HUES64 (cell line): ENCODE measurements around the gene TOLLIP.

ENCODE experiments used
- H3K27ac ChIP-seq: 2 replicates; pipeline ENCODE4 v1.7.0; 2013; ENCODE audit warnings: low read depth, low read length, inconsistent platforms
- H3K27me3 ChIP-seq: 2 replicates; pipeline ENCODE4 v1.6.1; 2013; ENCODE audit warnings: mild to moderate bottlenecking, low read length; ENCODE audit not compliant: insufficient read depth
- H3K36me3 ChIP-seq: 2 replicates; pipeline ENCODE4 v1.6.1; 2013; ENCODE audit warnings: mild to moderate bottlenecking, low read length; ENCODE audit not compliant: insufficient read depth
- H3K4me1 ChIP-seq: 2 replicates; pipeline ENCODE4 v1.6.1; 2013; ENCODE audit warnings: mild to moderate bottlenecking, low read length, moderate library complexity; ENCODE audit not compliant: insufficient read depth
- H3K4me3 ChIP-seq: 2 replicates; pipeline ENCODE4 v1.5.1; 2013; ENCODE audit warnings: mild to moderate bottlenecking, low read length, moderate library complexity
- H3K9ac ChIP-seq: 2 replicates; pipeline ENCODE4 v1.6.1; 2013; ENCODE audit warnings: mild to moderate bottlenecking, low read depth, low read length
- H3K9me3 ChIP-seq: 2 replicates; pipeline ENCODE4 v1.6.1; 2013; ENCODE audit warnings: low read depth, low read length; ENCODE audit not compliant: insufficient read depth
- WGBS: fragments of 150-250, 120-280 bp; methylation state at CpG from one replicate; pipeline ENCODE4 v1.1.7; 2013; ENCODE audit warnings: missing lambda C conversion rate; 5-methylcytosine and 5-hydroxymethylcytosine counted together

Gene TOLLIP

DNA sequence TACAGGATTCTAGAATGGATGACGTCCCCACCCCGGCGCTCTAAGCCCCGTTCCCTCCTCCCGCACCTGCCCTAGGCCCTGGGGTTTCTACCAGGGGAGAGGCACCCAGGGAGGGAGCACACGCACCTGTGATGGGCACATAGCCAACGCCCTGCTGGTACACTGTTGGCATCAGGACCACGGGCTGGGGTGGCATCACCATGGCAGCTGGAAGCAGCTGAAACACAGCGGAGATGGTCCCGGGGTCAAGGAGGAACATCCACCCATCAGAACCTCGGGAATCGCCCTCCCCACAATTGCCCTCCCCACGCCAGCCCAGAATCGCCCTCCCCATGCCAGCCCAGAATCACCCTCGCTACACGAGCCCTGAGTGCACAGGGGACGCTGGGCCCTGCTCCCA, 23.6 kb downstream of the TOLLIP start:
- H3K4me3 ChIP-seq: no peak overlapping the region
- 95% methylated on average over 17 of the region's 17 CpGs for WGBS
- H3K27ac ChIP-seq: no peak overlapping the region
- no peaks in the 10 kb centered on the region for H3K4me1 ChIP-seq
- H3K9me3 ChIP-seq: no peaks in the 10 kb centered on the region
- H3K27me3 ChIP-seq: no peaks in the 10 kb centered on the region
- no peak overlapping the region for H3K9ac ChIP-seq
- H3K36me3 ChIP-seq: peaks cover 45% of the 10 kb centered on the region

DNA sequence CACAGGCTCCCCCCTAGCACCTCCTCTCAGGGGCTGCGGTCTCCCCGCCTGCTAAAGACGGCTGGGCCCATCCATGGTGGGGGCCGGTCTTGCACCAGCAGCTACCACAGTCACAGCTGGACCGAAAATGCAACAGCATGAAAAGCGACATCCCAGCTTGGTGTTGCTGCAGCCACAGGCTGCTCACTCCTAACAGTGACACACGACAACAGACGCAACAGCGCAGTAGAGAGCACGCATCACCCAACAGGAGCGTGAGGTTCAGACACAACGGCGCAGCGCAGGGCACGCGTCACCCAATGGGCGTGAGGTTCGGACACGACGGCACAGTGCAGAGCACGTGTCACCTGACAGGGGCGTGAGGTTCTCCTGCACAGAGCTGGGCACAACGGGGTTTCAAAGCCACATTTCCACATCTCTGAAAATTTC, 24.1 kb downstream of the TOLLIP start:
- 95% methylated on average over 23 of the region's 23 CpGs for WGBS
- no peak overlapping the region for H3K9ac ChIP-seq
- H3K4me3 ChIP-seq: no peak overlapping the region
- no peaks in the 10 kb centered on the region for H3K4me1 ChIP-seq
- H3K9me3 ChIP-seq: no peaks in the 10 kb centered on the region
- peaks cover 40% of the 10 kb centered on the region for H3K36me3 ChIP-seq
- no peaks in the 10 kb centered on the region for H3K27me3 ChIP-seq
- no peak overlapping the region for H3K27ac ChIP-seq

DNA sequence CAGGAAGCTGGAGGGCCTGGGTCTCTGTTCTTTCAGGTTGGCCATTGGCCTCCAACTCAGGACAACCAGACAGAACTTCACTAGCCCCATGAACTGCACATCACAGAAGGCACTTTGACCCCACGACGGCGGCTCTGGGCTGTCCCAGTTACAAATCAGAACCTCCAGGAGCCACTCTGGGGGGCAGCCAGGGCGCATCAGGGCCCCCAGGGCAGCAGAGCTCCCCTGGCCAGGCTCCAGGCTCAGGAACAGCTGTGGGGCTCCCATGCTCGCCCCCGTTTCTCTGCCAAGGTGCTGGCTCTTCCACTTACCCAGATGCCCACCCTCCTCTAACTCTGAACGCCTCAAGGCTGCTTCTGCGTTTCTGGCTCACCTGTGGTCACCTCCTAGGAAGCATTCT, 25.5 kb downstream of the TOLLIP start:
- Histone ChIP-seq H3K36me3 (peaks cover 32% of the 10 kb centered on the region), H3K9ac (no peak overlapping the region), H3K4me3 (no peak overlapping the region), H3K27ac (no peak overlapping the region), H3K9me3 (no peaks in the 10 kb centered on the region), H3K27me3 (no peaks in the 10 kb centered on the region), H3K4me1 (no peaks in the 10 kb centered on the region)
- 95% methylated on average over 8 of the region's 8 CpGs for WGBS

DNA sequence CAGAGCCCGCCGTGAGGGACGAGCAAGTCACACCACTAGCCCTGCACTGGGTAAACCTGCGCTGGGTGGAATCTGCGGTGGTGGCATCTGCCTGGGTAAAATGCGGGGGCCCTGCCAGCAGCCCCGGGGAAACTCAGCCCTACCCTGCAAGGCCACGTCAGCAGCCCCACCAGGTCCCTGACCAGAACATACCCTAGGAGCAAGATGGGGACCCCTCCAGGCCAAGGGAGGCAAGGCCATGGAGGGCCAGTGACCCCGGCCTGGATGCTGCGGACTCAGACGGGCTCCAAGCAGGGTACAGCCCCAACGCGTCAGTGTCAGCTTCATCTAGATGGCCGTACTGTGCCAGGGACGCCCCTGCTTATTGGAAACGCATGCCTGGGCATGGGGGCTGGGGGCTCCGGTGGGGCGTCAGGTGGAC, 26.3 kb downstream of the TOLLIP start:
- H3K36me3 ChIP-seq: peaks cover 24% of the 10 kb centered on the region
- H3K27me3 ChIP-seq: no peaks in the 10 kb centered on the region
- no peak overlapping the region for H3K27ac ChIP-seq
- H3K9me3 ChIP-seq: no peaks in the 10 kb centered on the region
- WGBS: 95% methylated on average over 18 of the region's 18 CpGs
- H3K9ac ChIP-seq: no peak overlapping the region
- no peaks in the 10 kb centered on the region for H3K4me1 ChIP-seq
- H3K4me3 ChIP-seq: no peak overlapping the region

DNA sequence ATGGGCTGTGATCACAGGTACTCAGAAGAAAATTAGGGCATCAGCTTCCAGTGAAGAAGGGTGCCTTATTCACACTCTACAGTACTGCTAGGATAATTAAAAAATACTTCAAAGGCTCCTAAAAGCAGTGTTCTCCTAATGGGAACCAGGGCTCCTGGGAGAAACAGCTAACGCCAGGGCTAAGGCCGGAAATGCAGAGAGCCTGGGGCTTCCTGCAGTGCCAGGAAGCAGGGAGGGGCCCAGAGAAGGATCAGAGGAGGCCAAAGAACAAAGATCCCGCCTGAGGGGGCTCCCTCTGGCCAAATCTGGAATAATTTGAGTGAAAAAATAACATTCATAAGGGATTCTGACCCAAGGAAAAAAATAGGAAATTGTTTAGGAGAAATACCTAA, 27.5 kb downstream of the TOLLIP start:
- H3K4me3 ChIP-seq: no peak overlapping the region
- H3K4me1 ChIP-seq: no peaks in the 10 kb centered on the region
- WGBS: 42% methylated on average over 3 of the region's 3 CpGs
- peaks cover 24% of the 10 kb centered on the region for H3K36me3 ChIP-seq
- no peaks in the 10 kb centered on the region for H3K27me3 ChIP-seq
- no peak overlapping the region for H3K27ac ChIP-seq
- H3K9ac ChIP-seq: no peak overlapping the region
- no peaks in the 10 kb centered on the region for H3K9me3 ChIP-seq

DNA sequence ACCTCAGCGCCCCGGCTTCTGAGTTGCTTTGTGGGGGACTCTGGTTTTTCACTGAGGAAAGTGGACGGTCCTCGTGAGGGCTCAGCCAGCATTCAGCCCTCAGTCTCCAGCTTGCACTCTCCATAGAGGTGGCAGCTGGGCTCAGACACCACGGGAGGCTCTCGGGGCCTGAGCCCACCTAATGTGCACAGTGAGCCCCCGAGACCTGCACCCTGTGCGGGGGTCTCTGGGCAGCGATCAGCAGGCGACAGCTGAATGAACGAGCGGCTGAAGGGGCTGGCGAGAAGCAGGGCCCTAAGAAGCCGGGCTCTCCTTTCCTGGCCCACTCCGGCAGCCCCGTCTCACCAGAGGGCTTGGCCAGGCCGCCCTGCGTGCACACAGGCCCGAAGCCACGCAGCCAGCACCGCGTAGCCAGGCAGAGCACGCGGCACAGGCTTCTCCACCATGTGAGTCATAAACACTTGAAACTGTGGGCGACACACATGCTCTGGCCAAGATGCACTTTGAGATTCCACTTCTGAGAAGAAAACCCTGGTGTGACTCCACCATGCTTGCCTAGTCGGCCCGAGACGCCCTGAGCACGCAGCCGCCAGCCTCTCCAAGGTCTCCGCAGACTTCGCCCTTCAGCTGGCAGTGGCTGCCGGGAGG, 28.0 kb downstream of the TOLLIP start:
- WGBS: 89% methylated on average over 33 of the region's 33 CpGs
- H3K36me3 ChIP-seq: peaks cover 24% of the 10 kb centered on the region
- H3K4me3 ChIP-seq: no peak overlapping the region
- H3K27ac ChIP-seq: no peak overlapping the region
- no peaks in the 10 kb centered on the region for H3K4me1 ChIP-seq
- no peaks in the 10 kb centered on the region for H3K27me3 ChIP-seq
- no peaks in the 10 kb centered on the region for H3K9me3 ChIP-seq
- no peak overlapping the region for H3K9ac ChIP-seq

DNA sequence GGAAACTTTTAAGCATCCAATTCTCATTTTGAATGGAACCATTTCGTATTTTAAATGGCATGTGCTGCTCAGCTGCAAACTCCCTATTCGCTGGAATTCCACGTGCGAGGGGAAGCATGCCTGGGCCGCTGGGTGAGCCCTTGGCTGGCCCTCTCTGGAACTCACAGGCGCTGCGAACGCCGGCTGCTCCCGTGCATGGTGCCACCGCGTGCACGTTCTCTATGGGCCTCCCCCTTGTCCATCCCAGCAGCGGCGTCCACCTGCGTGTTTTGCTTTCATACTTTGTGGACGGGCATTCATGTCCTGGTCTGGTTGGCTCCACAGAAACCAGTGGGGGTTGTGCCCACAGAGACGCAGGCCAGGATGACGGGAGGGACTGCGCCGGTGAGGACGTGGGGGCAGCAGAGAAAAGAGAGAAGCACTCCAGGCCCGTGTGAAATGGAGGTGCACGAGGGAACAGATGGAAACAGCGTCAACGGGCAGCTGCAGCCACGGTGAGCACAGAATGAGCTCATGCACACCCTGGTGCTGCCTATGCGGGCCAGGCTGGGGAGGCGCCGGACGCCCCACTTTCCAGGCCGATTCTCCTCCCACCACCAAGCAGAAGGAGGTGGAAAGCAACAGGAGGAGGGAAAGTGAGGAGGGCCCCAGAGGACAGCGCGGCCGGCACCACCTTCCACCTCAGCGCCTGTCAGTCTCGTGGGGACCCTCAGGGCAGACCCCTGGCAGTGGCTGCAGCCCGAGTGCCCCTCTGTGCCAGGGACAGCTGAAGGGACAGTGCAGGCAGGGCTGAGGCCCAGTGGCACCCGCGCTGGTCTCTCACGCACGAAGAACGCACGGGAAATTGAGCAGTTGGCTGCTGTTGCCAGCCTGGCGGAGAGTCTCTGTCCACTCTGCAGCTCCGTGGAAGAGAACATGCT, 29.1 kb downstream of the TOLLIP start:
- Histone ChIP-seq H3K36me3 (peaks cover 30% of the 10 kb centered on the region), H3K4me1 (no peaks in the 10 kb centered on the region), H3K27me3 (no peaks in the 10 kb centered on the region), H3K4me3 (no peak overlapping the region), H3K9ac (no peak overlapping the region), H3K27ac (no peak overlapping the region), H3K9me3 (no peaks in the 10 kb centered on the region)
- WGBS: 97% methylated on average over 46 of the region's 46 CpGs

DNA sequence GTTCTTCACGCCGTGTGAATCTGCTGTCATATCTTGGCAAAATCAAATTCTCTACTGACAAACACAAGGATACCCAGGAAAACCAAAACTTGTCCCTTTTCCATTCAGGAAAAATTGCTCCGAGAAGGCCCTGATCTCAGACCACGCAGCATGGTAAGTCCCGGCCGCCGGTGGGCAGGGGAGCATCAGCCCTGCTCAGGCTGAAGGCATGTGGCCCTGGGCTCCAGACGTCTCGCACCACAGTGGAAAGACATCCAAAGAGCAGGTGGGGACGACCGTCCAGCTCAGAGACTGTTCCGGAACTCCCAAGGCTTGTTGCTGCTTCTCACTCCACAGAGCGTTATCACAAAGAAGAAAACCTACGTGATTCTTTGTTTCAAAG, 29.8 kb downstream of the TOLLIP start:
- Histone ChIP-seq H3K4me1 (no peaks in the 10 kb centered on the region), H3K4me3 (no peak overlapping the region), H3K9me3 (no peaks in the 10 kb centered on the region), H3K36me3 (peaks cover 28% of the 10 kb centered on the region), H3K9ac (no peak overlapping the region), H3K27me3 (no peaks in the 10 kb centered on the region), H3K27ac (no peak overlapping the region)
- 96% methylated on average over 14 of the region's 14 CpGs for WGBS

DNA sequence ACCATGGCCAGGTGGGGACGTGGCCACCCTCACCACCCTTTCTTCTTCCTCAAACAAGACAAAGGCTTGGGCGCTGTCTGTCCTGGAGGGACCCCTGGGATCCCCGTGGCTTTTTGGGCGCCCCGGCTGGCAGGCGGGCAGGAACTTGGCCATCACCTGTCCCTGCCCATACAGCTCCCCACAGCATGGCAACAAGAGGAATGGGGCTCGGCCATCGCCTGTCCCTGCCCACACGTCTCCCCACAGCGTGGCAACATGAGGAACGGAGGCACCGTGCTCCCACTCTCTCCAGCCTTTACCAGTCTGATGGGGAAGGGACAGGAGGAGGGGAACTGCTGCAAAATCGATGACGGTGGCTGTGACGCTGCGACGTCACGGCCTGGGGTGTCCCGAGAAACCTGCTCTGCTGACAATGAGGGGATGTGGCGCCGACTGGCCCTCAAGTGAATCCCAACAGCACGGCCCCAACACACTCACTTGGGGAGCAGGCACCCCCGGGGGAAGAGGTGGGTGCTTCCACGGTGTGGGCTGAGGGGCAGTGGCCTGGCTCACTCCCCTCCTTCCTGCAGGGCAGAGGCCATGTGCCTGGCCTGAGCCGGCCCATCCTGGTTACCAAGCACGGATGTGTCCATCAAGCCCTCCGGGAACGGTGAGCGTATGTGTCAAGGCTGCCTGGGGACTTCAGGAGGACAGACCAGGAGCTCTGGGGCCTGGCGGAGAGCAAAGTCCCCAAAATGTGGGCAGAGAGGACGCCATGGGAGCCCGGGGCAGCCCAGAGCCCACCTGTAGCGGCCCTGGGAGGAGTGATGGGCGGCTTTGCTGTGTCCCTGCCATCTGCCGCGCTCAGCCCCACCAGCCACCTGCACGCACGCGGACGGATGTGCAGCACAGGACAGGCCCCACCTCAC, 30.4 kb downstream of the TOLLIP start:
- H3K4me3 ChIP-seq: no peak overlapping the region
- no peak overlapping the region for H3K27ac ChIP-seq
- 96% methylated on average over 40 of the region's 40 CpGs for WGBS
- H3K36me3 ChIP-seq: peaks cover 26% of the 10 kb centered on the region
- H3K9ac ChIP-seq: no peak overlapping the region
- H3K27me3 ChIP-seq: no peaks in the 10 kb centered on the region
- H3K4me1 ChIP-seq: no peaks in the 10 kb centered on the region
- H3K9me3 ChIP-seq: no peaks in the 10 kb centered on the region

DNA sequence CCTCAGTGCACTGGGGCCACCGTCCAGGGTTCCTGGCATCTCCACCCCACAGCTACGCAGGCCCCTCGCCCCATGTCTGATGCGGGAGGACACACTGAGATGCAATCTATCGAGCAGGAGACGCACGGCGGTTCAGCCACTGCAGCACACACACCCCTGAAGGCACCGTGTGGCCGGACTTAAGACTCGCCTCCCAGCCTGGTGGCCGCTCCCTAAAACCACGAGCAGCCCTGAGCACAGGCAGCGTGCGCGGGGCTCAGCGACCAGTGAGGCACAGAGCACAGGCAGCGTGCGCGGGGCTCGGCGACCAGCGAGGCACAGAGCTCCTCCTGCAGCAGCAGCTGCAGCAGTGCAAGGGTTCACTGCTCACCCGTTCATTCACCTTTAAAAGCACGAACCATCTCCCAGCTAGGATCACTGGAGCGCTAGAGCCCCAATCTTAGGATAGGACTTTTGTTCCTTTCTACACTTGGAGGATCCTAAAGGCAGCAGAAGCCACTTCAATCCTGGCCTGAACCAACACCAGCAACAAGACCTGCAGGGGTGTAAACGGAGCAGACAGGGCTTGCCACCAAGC, 31.4 kb downstream of the TOLLIP start:
- Histone ChIP-seq H3K27me3 (no peaks in the 10 kb centered on the region), H3K9me3 (no peaks in the 10 kb centered on the region), H3K9ac (no peak overlapping the region), H3K4me1 (no peaks in the 10 kb centered on the region), H3K36me3 (peaks cover 26% of the 10 kb centered on the region), H3K27ac (no peak overlapping the region), H3K4me3 (no peak overlapping the region)
- WGBS: 95% methylated on average over 27 of the region's 27 CpGs
